ENCODE measurements around the gene MACROD1.

Gene MACROD1

GRCh38 chr11:64132982-64133705, 32.8 kb downstream of the MACROD1 start:
- Histone ChIP-seq H3K9ac (ENCODE audit: low read depth, low read length) (no peak overlapping the region), H3K9me3 (ENCODE audit: insufficient read depth, low read depth, low read length) (no peaks in the 10 kb centered on the region), H3K27ac (ENCODE audit: low read length) (no peak overlapping the region), H3K27me3 (ENCODE audit: insufficient read depth, low read length) (peaks cover 52% of the 10 kb centered on the region; the same call in 1 of the 2 replicates), H3K36me3 (ENCODE audit: insufficient read depth, low read depth, low read length) (no peaks in the 10 kb centered on the region), H3K4me1 (ENCODE audit: insufficient read depth, low read length) (peaks cover 4% of the 10 kb centered on the region; the same call in 1 of the 2 replicates), H3K4me3 (ENCODE audit: low read length) (no peak overlapping the region)

- no peaks in the 10 kb centered on the region for H3K36me3 ChIP-seq (ENCODE audit: insufficient read depth, low read depth, low read length)
- no peaks in the 10 kb centered on the region for H3K9me3 ChIP-seq (ENCODE audit: insufficient read depth, low read depth, low read length)
- H3K9ac ChIP-seq (ENCODE audit: low read depth, low read length) = no peak overlapping the region
- peaks cover 48% of the 10 kb centered on the region; the same call in 1 of the 2 replicates for H3K27me3 ChIP-seq (ENCODE audit: insufficient read depth, low read length)
- no peak overlapping the region for H3K4me3 ChIP-seq (ENCODE audit: low read length)
- no peak overlapping the region for H3K27ac ChIP-seq (ENCODE audit: low read length)
- H3K4me1 ChIP-seq (ENCODE audit: insufficient read depth, low read length) = peaks cover 4% of the 10 kb centered on the region; the same call in 1 of the 2 replicates
These were observed 33.6 kb downstream of the MACROD1 start for GRCh38 chr11:64132191-64132771.

DNA sequence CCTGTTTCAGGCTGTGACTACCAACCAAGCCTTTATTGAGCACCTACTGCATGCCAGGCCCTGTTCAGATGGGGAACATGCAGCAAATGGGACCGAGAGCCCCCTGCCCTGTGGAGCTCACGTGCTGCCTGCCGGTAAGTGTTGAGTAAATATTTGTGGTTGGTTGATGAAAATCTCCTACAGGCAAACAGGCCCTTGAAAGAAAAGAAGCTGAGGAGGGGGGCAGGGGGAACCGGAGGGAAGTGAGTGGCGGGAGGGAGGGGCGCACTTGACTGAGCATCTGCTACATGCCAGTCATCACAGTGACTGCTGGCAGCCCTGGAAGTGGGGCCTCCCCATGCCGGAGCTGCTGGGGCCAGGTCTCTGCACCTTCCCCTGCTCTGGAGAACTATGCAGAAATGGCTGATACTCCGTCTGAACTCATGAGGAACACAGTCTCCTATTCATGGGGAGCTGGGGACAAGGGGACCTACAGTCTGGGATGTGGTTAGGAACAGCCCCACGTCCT, 34.2 kb downstream of the MACROD1 start:
- Histone ChIP-seq H3K4me3 (ENCODE audit: low read length) (no peak overlapping the region), H3K9ac (ENCODE audit: low read depth, low read length) (no peak overlapping the region), H3K27me3 (ENCODE audit: insufficient read depth, low read length) (peaks cover 48% of the 10 kb centered on the region; the same call in 1 of the 2 replicates), H3K36me3 (ENCODE audit: insufficient read depth, low read depth, low read length) (no peaks in the 10 kb centered on the region), H3K27ac (ENCODE audit: low read length) (no peak overlapping the region), H3K9me3 (ENCODE audit: insufficient read depth, low read depth, low read length) (no peaks in the 10 kb centered on the region), H3K4me1 (ENCODE audit: insufficient read depth, low read length) (peaks cover 4% of the 10 kb centered on the region; the same call in 1 of the 2 replicates)

DNA sequence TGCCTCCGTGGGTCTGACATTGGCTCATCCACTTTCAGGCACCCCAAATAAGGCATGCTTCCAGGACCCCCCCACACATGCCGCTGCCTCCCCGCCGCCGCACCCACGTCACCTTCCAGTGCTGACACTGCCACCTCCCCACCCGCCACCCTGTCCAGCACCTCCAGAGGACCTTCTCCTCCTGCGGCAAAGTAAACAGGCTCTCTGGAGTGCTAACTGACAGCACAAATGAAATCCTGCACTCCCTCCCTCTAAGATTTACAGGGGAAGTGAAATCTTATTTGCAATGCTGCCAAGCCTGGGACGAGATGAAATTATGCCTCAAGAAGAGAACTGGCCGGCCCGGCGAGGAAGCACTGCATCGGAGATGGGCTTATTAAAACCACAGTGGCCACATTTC, 35.3 kb downstream of the MACROD1 start:
- no peaks in the 10 kb centered on the region for H3K36me3 ChIP-seq (ENCODE audit: insufficient read depth, low read depth, low read length)
- peaks cover 4% of the 10 kb centered on the region; the same call in 1 of the 2 replicates for H3K4me1 ChIP-seq (ENCODE audit: insufficient read depth, low read length)
- H3K27ac ChIP-seq (ENCODE audit: low read length) = no peak overlapping the region
- H3K9ac ChIP-seq (ENCODE audit: low read depth, low read length) = no peak overlapping the region
- no peak overlapping the region for H3K4me3 ChIP-seq (ENCODE audit: low read length)
- peaks cover 43% of the 10 kb centered on the region; the same call in 1 of the 2 replicates for H3K27me3 ChIP-seq (ENCODE audit: insufficient read depth, low read length)
- H3K9me3 ChIP-seq (ENCODE audit: insufficient read depth, low read depth, low read length) = no peaks in the 10 kb centered on the region

- H3K27me3 ChIP-seq (ENCODE audit: insufficient read depth, low read length) = peaks cover 31% of the 10 kb centered on the region; the same call in 1 of the 2 replicates
- H3K9ac ChIP-seq (ENCODE audit: low read depth, low read length) = no peak overlapping the region
- H3K9me3 ChIP-seq (ENCODE audit: insufficient read depth, low read depth, low read length) = no peaks in the 10 kb centered on the region
- H3K4me1 ChIP-seq (ENCODE audit: insufficient read depth, low read length) = peaks cover 4% of the 10 kb centered on the region; the same call in 1 of the 2 replicates
- no peak overlapping the region for H3K4me3 ChIP-seq (ENCODE audit: low read length)
- no peaks in the 10 kb centered on the region for H3K36me3 ChIP-seq (ENCODE audit: insufficient read depth, low read depth, low read length)
- H3K27ac ChIP-seq (ENCODE audit: low read length) = no peak overlapping the region
These were observed 36.5 kb downstream of the MACROD1 start for GRCh38 chr11:64129403-64129802.

DNA sequence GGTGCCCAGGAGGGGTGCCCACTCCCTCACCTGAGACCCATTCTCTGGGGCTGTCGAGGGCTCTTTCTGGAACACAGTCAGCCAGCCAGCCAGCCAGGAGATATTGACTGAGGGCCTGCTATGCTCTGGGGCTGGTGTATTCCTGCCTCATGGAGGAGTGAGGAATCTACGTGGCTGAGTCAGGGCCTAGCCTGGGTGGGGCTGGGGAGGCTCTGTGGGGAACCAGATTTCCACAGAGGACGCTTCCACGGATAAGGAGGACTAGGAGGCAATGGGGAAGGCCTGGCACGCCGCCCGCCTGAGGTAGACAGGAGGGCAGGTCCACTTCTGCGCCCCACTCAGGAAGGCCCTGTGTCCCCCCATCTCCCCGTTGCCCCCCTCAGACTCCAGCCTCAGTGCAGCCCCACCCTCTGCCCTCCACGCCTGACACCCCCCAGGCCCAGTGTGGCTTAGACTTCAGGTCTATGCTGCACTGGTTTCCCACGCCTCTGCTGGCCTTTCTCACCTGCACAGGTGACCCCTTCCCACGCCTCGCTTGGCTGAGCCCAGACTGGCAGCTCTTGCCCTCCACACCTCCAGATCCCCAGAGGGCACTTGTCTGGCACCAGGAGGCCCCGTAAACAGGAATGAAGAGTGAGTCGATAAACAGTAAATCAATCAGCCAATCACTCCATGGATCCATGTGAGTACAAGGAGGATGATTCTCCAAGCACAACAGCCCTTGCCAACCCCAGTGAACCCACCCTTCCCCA, 37.5 kb downstream of the MACROD1 start:
- no peak overlapping the region for H3K4me3 ChIP-seq (ENCODE audit: low read length)
- H3K36me3 ChIP-seq (ENCODE audit: insufficient read depth, low read depth, low read length) = no peaks in the 10 kb centered on the region
- peaks cover 31% of the 10 kb centered on the region; the same call in 1 of the 2 replicates for H3K27me3 ChIP-seq (ENCODE audit: insufficient read depth, low read length)
- no peaks in the 10 kb centered on the region for H3K9me3 ChIP-seq (ENCODE audit: insufficient read depth, low read depth, low read length)
- peaks cover 4% of the 10 kb centered on the region; the same call in 1 of the 2 replicates for H3K4me1 ChIP-seq (ENCODE audit: insufficient read depth, low read length)
- H3K9ac ChIP-seq (ENCODE audit: low read depth, low read length) = no peak overlapping the region; the same call in 1 of the 2 replicates
- no peak overlapping the region for H3K27ac ChIP-seq (ENCODE audit: low read length)

DNA sequence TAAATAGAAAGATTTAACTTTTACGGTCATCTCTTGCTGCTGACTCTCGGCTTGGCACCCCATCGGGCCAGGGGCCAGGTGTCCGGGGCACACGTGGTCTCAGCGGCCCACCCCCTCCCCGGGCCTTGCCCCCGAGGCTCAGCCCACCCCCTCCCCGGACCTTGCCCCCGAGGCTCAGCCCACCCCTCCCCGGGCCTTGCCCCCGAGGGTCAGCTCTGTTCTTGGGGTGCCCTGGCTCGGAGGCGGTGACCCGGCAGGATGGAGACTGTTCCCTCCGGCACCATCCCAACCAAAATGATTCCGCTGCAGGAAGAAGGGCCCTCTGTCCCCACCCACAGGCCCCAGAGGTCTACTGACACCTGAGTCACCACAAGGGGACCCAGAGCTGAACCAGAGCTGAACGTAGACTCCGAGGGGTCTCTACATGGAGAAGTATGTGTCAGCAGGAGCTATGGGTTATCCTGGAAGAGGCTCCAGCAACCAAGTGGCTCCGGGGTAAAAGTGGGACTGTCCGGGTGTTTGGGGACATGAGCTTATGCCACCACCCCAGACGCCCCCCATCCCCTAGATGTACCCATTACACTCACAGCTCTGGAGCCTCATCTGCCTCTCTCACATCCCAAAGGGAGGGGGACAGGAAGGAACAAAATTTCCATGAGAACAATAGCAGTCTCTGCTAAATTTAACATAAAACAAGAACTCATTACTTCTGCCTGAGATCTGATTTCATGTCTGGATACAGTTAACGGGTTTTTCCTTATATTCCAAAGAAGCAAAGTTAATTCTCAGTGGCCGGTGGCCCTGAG, 38.4 kb downstream of the MACROD1 start:
- no peak overlapping the region; the same call in 1 of the 2 replicates for H3K9ac ChIP-seq (ENCODE audit: low read depth, low read length)

GRCh38 chr11:64126796-64127195, 39.1 kb downstream of the MACROD1 start:
- H3K27me3 ChIP-seq (ENCODE audit: insufficient read depth, low read length) = peaks cover 25% of the 10 kb centered on the region; the same call in 1 of the 2 replicates
- H3K36me3 ChIP-seq (ENCODE audit: insufficient read depth, low read depth, low read length) = no peaks in the 10 kb centered on the region
- H3K4me3 ChIP-seq (ENCODE audit: low read length) = no peak overlapping the region
- H3K4me1 ChIP-seq (ENCODE audit: insufficient read depth, low read length) = peaks cover 3% of the 10 kb centered on the region; the same call in 1 of the 2 replicates
- H3K27ac ChIP-seq (ENCODE audit: low read length) = no peak overlapping the region
- H3K9ac ChIP-seq (ENCODE audit: low read depth, low read length) = no peak overlapping the region
- H3K9me3 ChIP-seq (ENCODE audit: insufficient read depth, low read depth, low read length) = no peaks in the 10 kb centered on the region

More for the DNA sequence above, 38.4 kb downstream of the MACROD1 start:
- H3K27ac ChIP-seq (ENCODE audit: low read length) = no peak overlapping the region
- no peaks in the 10 kb centered on the region for H3K36me3 ChIP-seq (ENCODE audit: insufficient read depth, low read depth, low read length)
- no peak overlapping the region for H3K4me3 ChIP-seq (ENCODE audit: low read length)
- no peaks in the 10 kb centered on the region for H3K9me3 ChIP-seq (ENCODE audit: insufficient read depth, low read depth, low read length)
- H3K4me1 ChIP-seq (ENCODE audit: insufficient read depth, low read length) = peaks cover 4% of the 10 kb centered on the region; the same call in 1 of the 2 replicates
- peaks cover 26% of the 10 kb centered on the region; the same call in 1 of the 2 replicates for H3K27me3 ChIP-seq (ENCODE audit: insufficient read depth, low read length)

GRCh38 chr11:64126371-64126770, 39.5 kb downstream of the MACROD1 start:
- H3K27ac ChIP-seq (ENCODE audit: low read length) = no peak overlapping the region
- H3K4me1 ChIP-seq (ENCODE audit: insufficient read depth, low read length) = peaks cover 7% of the 10 kb centered on the region; the same call in 1 of the 2 replicates

GRCh38 chr11:64125676-64126075, 40.2 kb downstream of the MACROD1 start:
- Histone ChIP-seq H3K9ac (ENCODE audit: low read depth, low read length) (no peak overlapping the region), H3K4me3 (ENCODE audit: low read length) (no peak overlapping the region), H3K27me3 (ENCODE audit: insufficient read depth, low read length) (peaks cover 22% of the 10 kb centered on the region; the same call in 1 of the 2 replicates), H3K36me3 (ENCODE audit: insufficient read depth, low read depth, low read length) (no peaks in the 10 kb centered on the region), H3K4me1 (ENCODE audit: insufficient read depth, low read length) (peaks cover 8% of the 10 kb centered on the region; the same call in 1 of the 2 replicates), H3K27ac (ENCODE audit: low read length) (no peak overlapping the region), H3K9me3 (ENCODE audit: insufficient read depth, low read depth, low read length) (no peaks in the 10 kb centered on the region)

More at GRCh38 chr11:64126371-64126770, 39.5 kb downstream of the MACROD1 start:
- Histone ChIP-seq H3K27me3 (ENCODE audit: insufficient read depth, low read length) (peaks cover 22% of the 10 kb centered on the region; the same call in 1 of the 2 replicates), H3K9ac (ENCODE audit: low read depth, low read length) (no peak overlapping the region), H3K36me3 (ENCODE audit: insufficient read depth, low read depth, low read length) (no peaks in the 10 kb centered on the region), H3K9me3 (ENCODE audit: insufficient read depth, low read depth, low read length) (no peaks in the 10 kb centered on the region), H3K4me3 (ENCODE audit: low read length) (no peak overlapping the region)

Data from iPS-20b (cell line).